HepG2 (cell line): ENCODE results near the gene TENM3. TPM values are rescaled to one million over a fixed set of nuclear protein-coding genes. Genes with fewer than 3 reads are reported as not detected.

ENCODE experiments used
- ATAC-seq: fragments of 200-7000 bp; cut with Tn5 transposase; 3 replicates; pipeline ENCODE4 v1.9.1; 2020; ENCODE audit warnings: mild to moderate bottlenecking, moderate library complexity
- BruUV-seq: library from RNA; stranded (reverse); fragments of 400-500 nt; replicated peaks from 2 replicates; lab custom pipeline; 2021; lab: Mats Ljungman, UMichigan
- CTCF ChIA-PET: fragments of 300-600 bp; formaldehyde crosslinking; extraction: SDS; loops from one replicate; lab custom pipeline; 2021; ENCODE audit warnings: low total read pairs, inconsistent platforms, low intra/inter-chr PET ratio; lab: Yijun Ruan, JAX
- POLR2A ChIA-PET: fragments of 350-600 bp; sonication (Branson Sonifier 250); formaldehyde crosslinking; loops from one replicate; lab custom pipeline; 2020; ENCODE audit warnings: antibody characterized with exemption, inconsistent platforms; lab: Yijun Ruan, JAX
- DNase-seq: peaks from one replicate; pipeline ENCODE4 v3.0.0-alpha.2; 2015; ENCODE audit warnings: low spot score
- FAIRE-seq: peaks from 3 replicates; lab custom pipeline; 2011; peaks lifted over from hg19 to GRCh38; lab: Jason Lieb, UNC
- H2AFZ ChIP-seq: one replicate; pipeline ENCODE4 v1.6.1; 2011; ENCODE audit warnings: low read length, inconsistent platforms
- H3K27ac ChIP-seq: fragments of 300-600 bp; 3 replicates; pipeline ENCODE4 v1.8.0; 2011; ENCODE audit warnings: mixed run types, mild to moderate bottlenecking, mixed read lengths, low read length, inconsistent platforms; ENCODE audit not compliant: insufficient read depth; ENCODE audit errors: extremely low read length
- H3K27me3 ChIP-seq, 2 experiments: fragments of 200-600 bp in 1 of 2; 2 replicates in 1 of 2; 3 replicates in 1 of 2; pipeline versions ENCODE4 v1.6.0 to v1.8.0; 2011; ENCODE audit warnings: low read length in 2 of 2, mild to moderate bottlenecking in 2 of 2, moderate library complexity in 2 of 2, inconsistent platforms in 1 of 2; ENCODE audit not compliant: insufficient read depth in 2 of 2, control insufficient read depth in 1 of 2
- H3K36me3 ChIP-seq, 2 experiments: fragments of 200-600 bp in 1 of 2; replicated peaks in 1 of 2; 2 replicates in 1 of 2; 3 replicates in 1 of 2; pipeline versions ENCODE4 v1.5.1 to v1.8.0; 2011; ENCODE audit warnings: low read length in 2 of 2, inconsistent platforms in 1 of 2; ENCODE audit not compliant: insufficient read depth in 2 of 2, control insufficient read depth in 1 of 2
- H3K4me1 ChIP-seq: 2 replicates; pipeline ENCODE4 v1.5.1; 2012; ENCODE audit warnings: low read length, inconsistent platforms; ENCODE audit not compliant: insufficient read depth
- H3K4me2 ChIP-seq: 2 replicates; pipeline ENCODE4 v1.6.0; 2011; ENCODE audit warnings: low read depth, low read length, inconsistent platforms
- H3K4me3 ChIP-seq, 3 experiments: fragments of 200-600 bp in 1 of 3; sonication (generic), shearing (Covaris generic) in 1 of 3; replicated peaks in 1 of 3; 2 replicates each; pipeline ENCODE4 v1.5.1; 2011 to 2016; ENCODE audit warnings: low read length in 3 of 3, inconsistent platforms in 2 of 3, low read depth in 2 of 3, mild to moderate bottlenecking in 2 of 3, control low read depth in 1 of 3, mixed read lengths in 1 of 3; ENCODE audit not compliant: insufficient read depth in 1 of 3
- H3K79me2 ChIP-seq: one replicate; pipeline ENCODE4 v1.6.1; 2011; ENCODE audit warnings: low read length, inconsistent platforms; ENCODE audit not compliant: insufficient read depth
- H3K9ac ChIP-seq: 2 replicates; pipeline ENCODE4 v1.6.0; 2011; ENCODE audit warnings: mild to moderate bottlenecking, low read depth, low read length, inconsistent platforms; ENCODE audit not compliant: insufficient read depth
- H3K9me3 ChIP-seq: 2 replicates; pipeline ENCODE4 v1.5.1; 2012; ENCODE audit warnings: mild to moderate bottlenecking, low read length
- H4K20me1 ChIP-seq: 2 replicates; pipeline ENCODE4 v1.6.0; 2011; ENCODE audit warnings: inconsistent platforms, mild to moderate bottlenecking, low read length, moderate library complexity; ENCODE audit not compliant: insufficient read depth
- ARNTL ChIP-seq: sonication (generic); formaldehyde crosslinking; IDR thresholded peaks from 2 replicates; pipeline ENCODE4 v1.4.0; 2020; ENCODE audit warnings: mild to moderate bottlenecking, missing genetic modification reagents
- ATF7-NPFF ChIP-seq: sonication (generic); formaldehyde crosslinking; IDR thresholded peaks from 2 replicates; pipeline ENCODE4 v1.8.1; 2023; ENCODE audit warnings: mild to moderate bottlenecking, low read depth, missing genetic modification reagents, moderate library complexity
- GTF2F1 ChIP-seq: fragments of 150-350 bp; IDR thresholded peaks from 2 replicates; pipeline ENCODE4 v1.6.1; 2014; ENCODE audit warnings: low read length
- HOXA9 ChIP-seq: sonication (generic); formaldehyde crosslinking; IDR thresholded peaks from 2 replicates; pipeline ENCODE4 v1.8.1; 2022; ENCODE audit warnings: missing genetic modification reagents, mild to moderate bottlenecking, moderate library complexity, borderline replicate concordance
- KLF15 ChIP-seq: sonication (generic); formaldehyde crosslinking; IDR thresholded peaks from 2 replicates; pipeline ENCODE4 v1.8.1; 2023; ENCODE audit warnings: borderline replicate concordance, mild to moderate bottlenecking, inconsistent platforms, missing genetic modification reagents, mixed read lengths
- KLF16 ChIP-seq, 2 experiments: sonication (generic) in 1 of 2; formaldehyde crosslinking in 1 of 2; IDR thresholded peaks; 2 replicates each; pipeline versions ENCODE4 v1.6.1 to v1.8.0; 2016 to 2023; ENCODE audit warnings: missing genetic modification reagents in 2 of 2, missing compliant biosample characterization in 1 of 2
- NRL ChIP-seq: sonication (generic); formaldehyde crosslinking; IDR thresholded peaks from 2 replicates; pipeline ENCODE4 v1.5.0; 2020; ENCODE audit warnings: missing genetic modification reagents, mild to moderate bottlenecking, moderate library complexity, borderline replicate concordance
- PAWR ChIP-seq: sonication (generic); formaldehyde crosslinking; IDR thresholded peaks from 2 replicates; pipeline ENCODE4 v1.4.0; 2020; ENCODE audit warnings: missing genetic modification reagents, mild to moderate bottlenecking, borderline replicate concordance
- RNF2 ChIP-seq: fragments of 450-650 bp; conservative IDR thresholded peaks from 2 replicates; pipeline ENCODE4 v1.6.1; 2016; ENCODE audit warnings: low read depth
- SETDB1 ChIP-seq: sonication (generic); formaldehyde crosslinking; IDR thresholded peaks from 2 replicates; pipeline ENCODE4 v1.5.1; 2020; ENCODE audit warnings: missing genetic modification reagents, mild to moderate bottlenecking, borderline replicate concordance
- YEATS4 ChIP-seq: sonication (generic); formaldehyde crosslinking; IDR thresholded peaks from 2 replicates; pipeline ENCODE4 v1.4.0; 2020; ENCODE audit warnings: missing genetic modification reagents, borderline replicate concordance
- ZMYM3 ChIP-seq: sonication (generic); formaldehyde crosslinking; IDR thresholded peaks from 2 replicates; pipeline ENCODE4 v1.5.1; 2020; ENCODE audit warnings: mild to moderate bottlenecking, missing genetic modification reagents
- ZNF274 ChIP-seq: sonication (generic); formaldehyde crosslinking; IDR thresholded peaks from 2 replicates; pipeline ENCODE4 v1.5.1; 2020; ENCODE audit warnings: mild to moderate bottlenecking, missing genetic modification reagents
- ZNF83 ChIP-seq: sonication (generic); formaldehyde crosslinking; IDR thresholded peaks from 2 replicates; pipeline ENCODE4 v1.4.0; 2020; ENCODE audit warnings: missing genetic modification reagents, mild to moderate bottlenecking, borderline replicate concordance
- ZSCAN12 ChIP-seq: sonication (generic); formaldehyde crosslinking; IDR thresholded peaks from 2 replicates; pipeline ENCODE4 v1.9.0; 2021; ENCODE audit warnings: mild to moderate bottlenecking, missing genetic modification reagents
- ZZZ3 ChIP-seq: sonication (generic); formaldehyde crosslinking; IDR thresholded peaks from 2 replicates; pipeline ENCODE4 v1.4.0; 2020; ENCODE audit warnings: missing genetic modification reagents, mild to moderate bottlenecking, borderline replicate concordance
- WGBS: methylation state at CpG from one replicate; pipeline ENCODE4 v1.1.6; 2017; ENCODE audit warnings: low lambda C conversion rate; 5-methylcytosine and 5-hydroxymethylcytosine counted together
- in situ Hi-C: cut with HindIII; loops from 2 replicates; pipeline ENCODE4 v1.10.0; 2017; ENCODE audit warnings: low pct_unique_long_range_greater_than_20kb; ENCODE audit not compliant: extremely low pct_ligation_motif_present
- intact Hi-C: fragments of 100-400 bp; cut with micrococcal nuclease; formaldehyde crosslinking; loops from one replicate; pipeline ENCODE4 v1.10.0; 2022; ENCODE audit not compliant: unreplicated experiment
- polyA plus RNA-seq, 8 experiments: library from polyadenylated mRNA; depleted of rRNA in 3 of 8; stranded (reverse) in 7 of 8; unstranded in 1 of 8; fragments of >200 nt; fragmentation: Illumina TruSeq in 4 of 8; extraction: Trizol in 4 of 8; gene quantifications; 2 replicates each; pipeline versions ENCODE4 v1.2.1 to v1.2.3, GENCODE V29; 2011 to 2016; ENCODE audit warnings: low read depth in 4 of 8, missing spikeins in 1 of 8, mixed read lengths in 1 of 8; ENCODE audit not compliant: insufficient read depth in 1 of 8
- total RNA-seq, 5 experiments: library from RNA; depleted of rRNA; stranded (reverse); fragments of >200 nt; fragmentation: Illumina TruSeq; extraction: Trizol; gene quantifications; 2 replicates each; pipeline ENCODE4 v1.2.3, GENCODE V29; 2016; ENCODE audit warnings: low read depth in 1 of 5
- TF ChIP-seq, protein P1 (sequence below): sonication (generic); formaldehyde crosslinking; IDR thresholded peaks from 2 replicates; pipeline ENCODE4 v1.5.0; 2020; ENCODE audit warnings: missing genetic modification reagents
- TF ChIP-seq, protein P2 (sequence below): IDR thresholded peaks from 2 replicates; pipeline ENCODE4 v1.6.1; 2018; ENCODE audit warnings: missing genetic modification reagents, mild to moderate bottlenecking, missing compliant biosample characterization

The TENM3 gene
- total and polyA plus RNA-seq, 2 of the 13 experiments (the other 11 are each of a cell fraction or from before 2014, with no cell fraction given) = 0.04 TPM; not detected in 1

DNA sequence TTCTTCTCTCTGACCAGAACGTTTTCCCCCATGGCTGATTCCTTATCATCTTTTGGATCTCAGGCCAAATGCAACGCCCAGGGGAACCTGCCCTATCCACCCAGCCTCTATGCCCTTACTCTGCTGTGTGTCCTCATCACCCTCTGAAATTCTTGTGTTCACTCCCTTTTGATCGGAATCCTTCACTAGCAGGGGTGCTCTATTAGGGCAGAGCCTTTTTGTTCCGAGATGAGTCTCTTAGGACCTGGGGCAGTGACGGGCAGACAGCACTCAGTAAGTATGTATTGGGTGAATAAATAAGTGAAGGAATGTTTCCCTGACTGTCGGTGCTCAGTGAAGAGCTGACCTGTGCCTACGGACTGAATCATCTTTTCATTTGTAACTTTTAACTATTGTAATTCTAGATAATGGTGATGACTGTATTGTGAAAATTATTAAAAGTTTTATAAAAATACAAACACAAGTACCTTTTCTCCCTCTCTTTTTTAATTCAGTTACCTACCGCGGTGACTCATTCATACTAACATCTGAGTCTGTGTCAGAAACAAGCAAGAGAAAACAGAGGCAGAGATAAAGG is 4.8 kb upstream of the TENM3 start:
- no peaks in the 10 kb centered on the region for H3K27me3 ChIP-seq
- TF ChIP-seq ZSCAN12 = no peak
- no peak for TF ChIP-seq ZNF83 (CRISPR knock-in tag)
- TF ChIP-seq RNF2 = no peak
- no peak for TF ChIP-seq ATF7-NPFF
- TF ChIP-seq PAWR = no peak
- no peak for TF ChIP-seq ZNF274 (CRISPR knock-in tag)
- TF ChIP-seq SETDB1 (CRISPR knock-in tag) = no peak
- no peak for TF ChIP-seq HOXA9 (CRISPR knock-in tag)
- TF ChIP-seq KLF16 (CRISPR knock-in tag; IDR thresholded peaks at IDR 0.05) = no peak
- TF ChIP-seq ZMYM3 = no peak
- TF ChIP-seq, protein P1, sequence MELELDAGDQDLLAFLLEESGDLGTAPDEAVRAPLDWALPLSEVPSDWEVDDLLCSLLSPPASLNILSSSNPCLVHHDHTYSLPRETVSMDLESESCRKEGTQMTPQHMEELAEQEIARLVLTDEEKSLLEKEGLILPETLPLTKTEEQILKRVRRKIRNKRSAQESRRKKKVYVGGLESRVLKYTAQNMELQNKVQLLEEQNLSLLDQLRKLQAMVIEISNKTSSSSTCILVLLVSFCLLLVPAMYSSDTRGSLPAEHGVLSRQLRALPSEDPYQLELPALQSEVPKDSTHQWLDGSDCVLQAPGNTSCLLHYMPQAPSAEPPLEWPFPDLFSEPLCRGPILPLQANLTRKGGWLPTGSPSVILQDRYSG (CRISPR knock-in tag) = no peak
- no peak for TF ChIP-seq NRL (CRISPR knock-in tag)
- TF ChIP-seq, protein P2, sequence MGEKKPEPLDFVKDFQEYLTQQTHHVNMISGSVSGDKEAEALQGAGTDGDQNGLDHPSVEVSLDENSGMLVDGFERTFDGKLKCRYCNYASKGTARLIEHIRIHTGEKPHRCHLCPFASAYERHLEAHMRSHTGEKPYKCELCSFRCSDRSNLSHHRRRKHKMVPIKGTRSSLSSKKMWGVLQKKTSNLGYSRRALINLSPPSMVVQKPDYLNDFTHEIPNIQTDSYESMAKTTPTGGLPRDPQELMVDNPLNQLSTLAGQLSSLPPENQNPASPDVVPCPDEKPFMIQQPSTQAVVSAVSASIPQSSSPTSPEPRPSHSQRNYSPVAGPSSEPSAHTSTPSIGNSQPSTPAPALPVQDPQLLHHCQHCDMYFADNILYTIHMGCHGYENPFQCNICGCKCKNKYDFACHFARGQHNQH (CRISPR knock-in tag) = no peak
- no peak for TF ChIP-seq KLF15 (CRISPR knock-in tag)
- TF ChIP-seq YEATS4 (CRISPR knock-in tag) = no peak
- TF ChIP-seq GTF2F1 = no peak
- TF ChIP-seq ZZZ3 = no peak
- no peak for TF ChIP-seq ARNTL (CRISPR knock-in tag)
- TF ChIP-seq, all 625 proteins: peak for 0
- H3K9ac ChIP-seq = no peak overlapping the region
- H3K27ac ChIP-seq = no peak overlapping the region
- no peak overlapping the region for H3K4me3 ChIP-seq
- H2AFZ ChIP-seq = no peak overlapping the region
- no peaks in the 10 kb centered on the region for H3K4me1 ChIP-seq
- no peaks in the 10 kb centered on the region for H3K79me2 ChIP-seq
- ATAC-seq (no peak), DNase-seq (no peak), FAIRE-seq (no peak)
- in situ Hi-C loops (no loop called here), intact Hi-C loops (no loop called here)
- ChIA-PET CTCF (no interaction called here), POLR2A (no interaction called here)
- 29% methylated on average over 9 of the region's 9 CpGs for WGBS
- H3K36me3 ChIP-seq = no peaks in the 10 kb centered on the region
- no TSS peak for BruUV-seq
- no peaks in the 10 kb centered on the region for H3K9me3 ChIP-seq
- H4K20me1 ChIP-seq = no peaks in the 10 kb centered on the region
- H3K4me2 ChIP-seq = no peak overlapping the region
